OCI-LY3 (cell line): ENCODE results near the gene PCA3.

ENCODE experiments used
- H2AFZ ChIP-seq: fragments of 200-600, 300-600 bp; shearing (Covaris generic); 2 replicates; pipeline ENCODE4 v1.6.0; 2014; ENCODE audit warnings: antibody characterized with exemption, low read depth, low read length
- H3K27ac ChIP-seq: fragments of 200-600, 300-600 bp; sonication (generic); 2 replicates; pipeline ENCODE4 v1.5.1; 2014; ENCODE audit warnings: mild to moderate bottlenecking, low read length, moderate library complexity, mixed read lengths
- H3K27me3 ChIP-seq: fragments of 200-600, 300-600 bp; sonication (generic); 2 replicates; pipeline ENCODE4 v1.6.1; 2014; ENCODE audit warnings: low read depth, low read length, mixed read lengths
- H3K36me3 ChIP-seq: fragments of 200-600, 300-600 bp; sonication (generic); replicated peaks from 2 replicates; pipeline ENCODE3; 2014; ENCODE audit warnings: low read depth, low read length, mixed read lengths
- H3K4me1 ChIP-seq: fragments of 300-600, 200-600 bp; sonication (generic); 2 replicates; pipeline ENCODE4 v1.6.1; 2014; ENCODE audit warnings: low read length, mixed read lengths
- H3K4me2 ChIP-seq: fragments of 200-600, 300-600 bp; sonication (generic); 2 replicates; pipeline ENCODE4 v1.6.1; 2014; ENCODE audit warnings: low read length, mixed read lengths
- H3K4me3 ChIP-seq: fragments of 300-600, 200-600 bp; sonication (generic); 2 replicates; pipeline ENCODE4 v1.5.1; 2014; ENCODE audit warnings: antibody characterized with exemption, mild to moderate bottlenecking, low read length, moderate library complexity
- H3K79me2 ChIP-seq: fragments of 300-600, 200-600 bp; shearing (Covaris generic); 2 replicates; pipeline ENCODE4 v1.6.1; 2014; ENCODE audit warnings: mild to moderate bottlenecking, low read length, mixed read lengths
- H3K9ac ChIP-seq: fragments of 300-600, 200-600 bp; shearing (Covaris generic); 2 replicates; pipeline ENCODE4 v1.6.0; 2014; ENCODE audit warnings: mild to moderate bottlenecking, low read length, moderate library complexity
- H3K9me3 ChIP-seq: fragments of 200-600, 300-600 bp; shearing (Covaris generic); 2 replicates; pipeline ENCODE4 v1.6.1; 2014; ENCODE audit warnings: low read length, mixed read lengths; ENCODE audit not compliant: insufficient read depth
- H4K20me1 ChIP-seq: fragments of 200-600, 300-600 bp; sonication (generic); 2 replicates; pipeline ENCODE4 v1.6.1; 2016; ENCODE audit warnings: low read length, mixed read lengths; ENCODE audit not compliant: insufficient read depth
- EZH2phosphoT487 ChIP-seq: fragments of 200-600 bp; shearing (Covaris generic); IDR thresholded peaks from 2 replicates; pipeline ENCODE4 v1.6.1; 2018; ENCODE audit warnings: antibody characterized with exemption, mixed run types, low read depth
- TF ChIP-seq, protein P1 (sequence below): fragments of 200-600, 300-600 bp; sonication (generic); IDR thresholded peaks from 2 replicates; pipeline ENCODE4 v1.5.1; 2014; ENCODE audit warnings: antibody characterized with exemption, low read length, low read depth

The PCA3 gene

DNA sequence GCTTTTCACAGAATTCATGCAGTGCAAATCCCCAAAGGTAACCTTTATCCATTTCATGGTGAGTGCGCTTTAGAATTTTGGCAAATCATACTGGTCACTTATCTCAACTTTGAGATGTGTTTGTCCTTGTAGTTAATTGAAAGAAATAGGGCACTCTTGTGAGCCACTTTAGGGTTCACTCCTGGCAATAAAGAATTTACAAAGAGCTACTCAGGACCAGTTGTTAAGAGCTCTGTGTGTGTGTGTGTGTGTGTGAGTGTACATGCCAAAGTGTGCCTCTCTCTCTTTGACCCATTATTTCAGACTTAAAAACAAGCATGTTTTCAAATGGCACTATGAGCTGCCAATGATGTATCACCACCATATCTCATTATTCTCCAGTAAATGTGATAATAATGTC, 21.3 kb downstream of the PCA3 start:
- no peak for TF ChIP-seq EZH2phosphoT487
- TF ChIP-seq, protein P1, sequence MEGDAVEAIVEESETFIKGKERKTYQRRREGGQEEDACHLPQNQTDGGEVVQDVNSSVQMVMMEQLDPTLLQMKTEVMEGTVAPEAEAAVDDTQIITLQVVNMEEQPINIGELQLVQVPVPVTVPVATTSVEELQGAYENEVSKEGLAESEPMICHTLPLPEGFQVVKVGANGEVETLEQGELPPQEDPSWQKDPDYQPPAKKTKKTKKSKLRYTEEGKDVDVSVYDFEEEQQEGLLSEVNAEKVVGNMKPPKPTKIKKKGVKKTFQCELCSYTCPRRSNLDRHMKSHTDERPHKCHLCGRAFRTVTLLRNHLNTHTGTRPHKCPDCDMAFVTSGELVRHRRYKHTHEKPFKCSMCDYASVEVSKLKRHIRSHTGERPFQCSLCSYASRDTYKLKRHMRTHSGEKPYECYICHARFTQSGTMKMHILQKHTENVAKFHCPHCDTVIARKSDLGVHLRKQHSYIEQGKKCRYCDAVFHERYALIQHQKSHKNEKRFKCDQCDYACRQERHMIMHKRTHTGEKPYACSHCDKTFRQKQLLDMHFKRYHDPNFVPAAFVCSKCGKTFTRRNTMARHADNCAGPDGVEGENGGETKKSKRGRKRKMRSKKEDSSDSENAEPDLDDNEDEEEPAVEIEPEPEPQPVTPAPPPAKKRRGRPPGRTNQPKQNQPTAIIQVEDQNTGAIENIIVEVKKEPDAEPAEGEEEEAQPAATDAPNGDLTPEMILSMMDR: no peak
- Histone ChIP-seq H3K4me3 (no peak overlapping the region), H4K20me1 (no peaks in the 10 kb centered on the region), H3K36me3 (no peaks in the 10 kb centered on the region), H3K79me2 (no peaks in the 10 kb centered on the region), H3K4me1 (no peaks in the 10 kb centered on the region), H3K9me3 (no peaks in the 10 kb centered on the region), H3K27ac (no peak overlapping the region), H3K4me2 (no peak overlapping the region), H2AFZ (no peak overlapping the region), H3K27me3 (peaks cover 6% of the 10 kb centered on the region; the same call in 1 of the 2 replicates), H3K9ac (no peak overlapping the region)

GRCh38 chr9:76787677-76788076, 23.4 kb downstream of the PCA3 start:
- no peaks in the 10 kb centered on the region for H3K4me1 ChIP-seq
- H3K27ac ChIP-seq: no peak overlapping the region
- no peaks in the 10 kb centered on the region for H3K9me3 ChIP-seq
- no peak overlapping the region for H2AFZ ChIP-seq
- H3K27me3 ChIP-seq: peaks cover 6% of the 10 kb centered on the region; the same call in 1 of the 2 replicates
- no peak overlapping the region for H3K9ac ChIP-seq
- no peak overlapping the region for H3K4me3 ChIP-seq
- no peaks in the 10 kb centered on the region for H4K20me1 ChIP-seq
- H3K36me3 ChIP-seq: no peaks in the 10 kb centered on the region
- no peaks in the 10 kb centered on the region for H3K79me2 ChIP-seq
- no peak for TF ChIP-seq EZH2phosphoT487
- TF ChIP-seq, protein P1: no peak
- no peak overlapping the region for H3K4me2 ChIP-seq

DNA sequence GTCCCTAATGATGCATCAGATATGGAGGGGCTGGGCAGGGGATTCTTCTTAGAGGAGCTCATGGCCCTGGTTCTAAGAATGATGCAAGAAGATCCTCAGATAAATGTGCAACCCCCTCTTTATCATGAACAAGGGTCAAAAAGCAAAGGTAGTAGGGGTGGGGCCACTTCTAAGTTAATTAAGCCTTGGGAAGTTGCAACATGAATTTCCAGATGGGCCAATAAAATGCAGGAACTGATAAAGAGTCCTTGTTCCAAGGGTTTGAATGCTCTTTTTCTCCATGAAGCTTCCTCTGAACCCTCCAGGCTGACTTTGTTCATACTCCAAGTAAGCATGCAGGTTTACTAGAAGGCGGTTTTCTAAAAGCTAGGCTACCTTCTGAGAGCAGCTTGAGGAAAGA, 25.6 kb downstream of the PCA3 start:
- H4K20me1 ChIP-seq: no peaks in the 10 kb centered on the region
- no peak overlapping the region for H3K27ac ChIP-seq

DNA sequence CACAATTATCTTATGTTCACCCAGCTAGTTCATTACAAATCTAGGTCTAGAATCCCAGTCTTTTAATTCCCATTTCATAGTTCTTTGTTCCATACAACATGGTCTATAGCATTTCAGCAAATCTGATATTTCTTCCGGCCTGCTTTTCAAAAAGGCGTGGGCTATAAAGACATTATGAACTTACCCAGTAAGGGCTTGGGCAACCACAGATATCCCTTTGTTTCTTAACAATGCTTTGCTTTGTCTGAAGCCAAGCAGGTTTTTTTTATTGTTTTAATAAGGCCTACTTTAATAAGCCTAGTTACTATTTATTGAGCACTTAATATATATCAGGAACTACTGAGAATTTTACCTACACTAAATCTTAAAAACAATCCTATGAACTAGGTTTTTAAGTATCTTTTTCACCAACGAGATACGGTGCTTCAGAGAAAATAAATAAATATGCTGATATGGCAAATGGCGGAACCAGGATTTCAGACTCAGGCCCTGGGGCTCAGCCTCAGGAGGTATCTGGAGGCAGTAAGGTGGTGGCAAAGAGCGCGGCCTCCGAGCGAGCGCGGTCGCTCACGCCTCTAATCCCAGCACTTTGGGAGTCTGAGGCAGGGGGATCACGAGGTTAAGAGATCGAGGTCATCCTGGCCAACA, 29.7 kb downstream of the PCA3 start:
- Histone ChIP-seq H3K27me3 (peaks cover 5% of the 10 kb centered on the region; the same call in 1 of the 2 replicates), H3K4me2 (no peak overlapping the region), H3K36me3 (no peaks in the 10 kb centered on the region), H2AFZ (no peak overlapping the region), H3K79me2 (no peaks in the 10 kb centered on the region), H3K4me1 (no peaks in the 10 kb centered on the region), H3K27ac (no peak overlapping the region), H3K9me3 (no peaks in the 10 kb centered on the region), H3K4me3 (no peak overlapping the region), H3K9ac (no peak overlapping the region), H4K20me1 (no peaks in the 10 kb centered on the region)
- TF ChIP-seq, protein P1: no peak
- TF ChIP-seq EZH2phosphoT487: no peak

More for the DNA sequence above, 25.6 kb downstream of the PCA3 start:
- H3K4me1 ChIP-seq: no peaks in the 10 kb centered on the region
- no peak overlapping the region for H3K9ac ChIP-seq
- no peaks in the 10 kb centered on the region for H3K36me3 ChIP-seq
- H3K9me3 ChIP-seq: no peaks in the 10 kb centered on the region
- peaks cover 6% of the 10 kb centered on the region; the same call in 1 of the 2 replicates for H3K27me3 ChIP-seq
- no peak overlapping the region for H3K4me3 ChIP-seq
- no peak for TF ChIP-seq EZH2phosphoT487
- TF ChIP-seq, protein P1: no peak
- no peak overlapping the region for H2AFZ ChIP-seq
- H3K4me2 ChIP-seq: no peak overlapping the region
- no peaks in the 10 kb centered on the region for H3K79me2 ChIP-seq
